HCT116 (cell line): Measurements from ENCODE around the gene MAP3K6. TPM values are rescaled to one million over a fixed set of nuclear protein-coding genes. Genes with fewer than 3 reads are reported as not detected.

Source experiments
- ATAC-seq: fragments of 200-7000 bp; cut with Tn5 transposase; 2 replicates; pipeline ENCODE4 v1.9.1; 2020; ENCODE audit warnings: mild to moderate bottlenecking, moderate library complexity
- BruUV-seq: library from RNA; stranded (reverse); fragments of 400-500 nt; replicated peaks from 2 replicates; lab custom pipeline; 2021; lab: Mats Ljungman, UMichigan
- CTCF ChIA-PET: fragments of 300-600 bp; sonication (Branson Sonifier 250); formaldehyde crosslinking; loops from one replicate; lab custom pipeline; 2021; ENCODE audit warnings: antibody characterized with exemption; lab: Charles Lee
- POLR2A ChIA-PET: fragments of 300-600, 350-600 bp; sonication (Branson Sonifier 250); formaldehyde crosslinking; loops from one replicate; lab custom pipeline; 2021; ENCODE audit warnings: antibody characterized with exemption; lab: Charles Lee
- RAD21 ChIA-PET, 2 experiments: fragments of 300-600 bp; sonication (Branson Sonifier 250); formaldehyde crosslinking; loops; one replicate each; lab custom pipeline; 2023; ENCODE audit warnings: low total read pairs in 2 of 2; ENCODE audit not compliant: uncharacterized antibody in 2 of 2, unreplicated experiment in 2 of 2, low non-redundant PET in 1 of 2; lab: Charles Lee
- DNase-seq: peaks from one replicate; pipeline ENCODE4 v3.0.0-alpha.2; 2010; ENCODE audit warnings: low read depth, low spot score
- H2AFZ ChIP-seq: fragments of 200-600 bp; shearing (Covaris generic), sonication (generic); 2 replicates; pipeline ENCODE4 v1.6.1; 2017; ENCODE audit warnings: low read depth, mixed run types, mixed read lengths, antibody characterized with exemption, low read length; ENCODE audit not compliant: poor library complexity, severe bottlenecking
- H3K27ac ChIP-seq: 2 replicates; pipeline ENCODE4 v1.5.1; 2012; ENCODE audit warnings: low read depth, low read length
- H3K27me3 ChIP-seq: fragments of 200-600 bp; sonication (generic); 2 replicates; pipeline ENCODE4 v1.6.1; 2016; ENCODE audit warnings: mixed run types, low read length, mixed read lengths; ENCODE audit not compliant: insufficient read depth
- H3K36me3 ChIP-seq, 2 experiments: fragments of 200-500 bp in 1 of 2; fragments of 200-600 bp in 1 of 2; sonication (Bioruptor generic) in 1 of 2; sonication (generic) in 1 of 2; 2 replicates each; pipeline versions ENCODE4 v1.5.1 to v1.6.1; 2014 to 2016; ENCODE audit warnings: low read length in 2 of 2, inconsistent platforms in 1 of 2, mixed read lengths in 1 of 2, mixed run types in 1 of 2; ENCODE audit not compliant: insufficient read depth in 2 of 2, control insufficient read depth in 1 of 2
- H3K4me1 ChIP-seq, 2 experiments: fragments of 200-600 bp in 1 of 2; sonication (generic) in 1 of 2; 2 replicates each; pipeline versions ENCODE4 v1.5.1 to v1.6.1; 2012 to 2017; ENCODE audit warnings: low read length in 2 of 2, inconsistent platforms in 1 of 2, mild to moderate bottlenecking in 1 of 2, mixed read lengths in 1 of 2, mixed run types in 1 of 2, moderate library complexity in 1 of 2; ENCODE audit not compliant: insufficient read depth in 2 of 2, control insufficient read depth in 1 of 2
- H3K4me2 ChIP-seq: fragments of 200-600 bp; sonication (generic); 2 replicates; pipeline ENCODE4 v1.6.1; 2017; ENCODE audit warnings: mixed run types, low read length, mixed read lengths
- H3K4me3 ChIP-seq, 2 experiments: fragments of 200-600 bp in 1 of 2; sonication (generic) in 1 of 2; replicated peaks in 1 of 2; 2 replicates each; pipeline ENCODE4 v1.5.1; 2011 to 2016; ENCODE audit warnings: low read length in 2 of 2, control low read depth in 1 of 2, low read depth in 1 of 2, mild to moderate bottlenecking in 1 of 2, mixed read lengths in 1 of 2, mixed run types in 1 of 2
- H3K79me2 ChIP-seq: fragments of 200-600 bp; sonication (generic); 2 replicates; pipeline ENCODE4 v1.6.1; 2017; ENCODE audit warnings: mild to moderate bottlenecking, mixed run types, low read length, moderate library complexity, mixed read lengths; ENCODE audit not compliant: insufficient read depth
- H3K9ac ChIP-seq: fragments of 200-600 bp; sonication (generic); 2 replicates; pipeline ENCODE4 v1.6.1; 2016; ENCODE audit warnings: low read length, mixed read lengths
- H3K9me2 ChIP-seq: fragments of 200-600 bp; sonication (generic), shearing (Covaris generic); 2 replicates; pipeline ENCODE4 v1.6.1; 2017; ENCODE audit warnings: mixed run types, mild to moderate bottlenecking, moderate library complexity; ENCODE audit not compliant: insufficient read depth
- H3K9me3 ChIP-seq, 2 experiments: fragments of 200-500 bp in 1 of 2; fragments of 200-600 bp in 1 of 2; sonication (Bioruptor generic) in 1 of 2; sonication (generic) in 1 of 2; 2 replicates each; pipeline ENCODE4 v1.6.1; 2014 to 2017; ENCODE audit warnings: low read length in 2 of 2, mixed read lengths in 2 of 2, inconsistent platforms in 1 of 2, low read depth in 1 of 2, mild to moderate bottlenecking in 1 of 2, mixed run types in 1 of 2, moderate library complexity in 1 of 2; ENCODE audit not compliant: control insufficient read depth in 1 of 2, insufficient read depth in 1 of 2
- H4K20me1 ChIP-seq: fragments of 200-600 bp; sonication (generic), shearing (Covaris generic); 2 replicates; pipeline ENCODE4 v1.6.1; 2017; ENCODE audit warnings: mixed run types, mild to moderate bottlenecking, moderate library complexity; ENCODE audit not compliant: insufficient read depth
- CBX3 ChIP-seq: IDR thresholded peaks from 2 replicates; pipeline ENCODE4 v1.6.1; 2012; ENCODE audit warnings: low read depth
- CEBPB ChIP-seq: IDR thresholded peaks from 2 replicates; pipeline ENCODE4 v1.6.1; 2012; ENCODE audit warnings: low read depth
- EGR1 ChIP-seq: IDR thresholded peaks from 2 replicates; pipeline ENCODE4 v1.6.1; 2012; ENCODE audit warnings: low read depth
- ELF1 ChIP-seq: IDR thresholded peaks from 2 replicates; pipeline ENCODE4 v1.6.1; 2012; ENCODE audit warnings: low read depth, borderline replicate concordance
- EZH2 ChIP-seq: fragments of 200-600 bp; sonication (generic); IDR thresholded peaks from 2 replicates; pipeline ENCODE4 v1.6.1; 2017; ENCODE audit warnings: antibody characterized with exemption, mixed run types
- FOSL1 ChIP-seq: IDR thresholded peaks from 2 replicates; pipeline ENCODE4 v1.6.1; 2012; ENCODE audit warnings: low read depth
- JUND ChIP-seq: IDR thresholded peaks from 2 replicates; pipeline ENCODE4 v1.6.1; 2012
- POLR2A ChIP-seq: IDR thresholded peaks from 2 replicates; pipeline ENCODE4 v1.7.0; 2011; ENCODE audit warnings: borderline replicate concordance; ENCODE audit not compliant: insufficient read depth, insufficient read length; ENCODE audit errors: extremely low read depth
- RAD21 ChIP-seq: IDR thresholded peaks from 2 replicates; pipeline ENCODE4 v1.6.1; 2012; ENCODE audit warnings: low read depth, mild to moderate bottlenecking
- SIN3A ChIP-seq: IDR thresholded peaks from 2 replicates; pipeline ENCODE4 v1.6.1; 2012; ENCODE audit warnings: low read depth
- SP1 ChIP-seq: IDR thresholded peaks from 2 replicates; pipeline ENCODE4 v1.6.1; 2012; ENCODE audit warnings: low read depth
- SRF ChIP-seq: IDR thresholded peaks from 2 replicates; pipeline ENCODE4 v1.6.1; 2012; ENCODE audit warnings: low read depth
- TCF7L2 ChIP-seq: IDR thresholded peaks from 2 replicates; pipeline ENCODE4 v1.7.0; 2011; ENCODE audit warnings: borderline replicate concordance, inconsistent platforms; ENCODE audit not compliant: insufficient read depth, insufficient read length; ENCODE audit errors: extremely low read depth
- YY1 ChIP-seq: IDR thresholded peaks from 2 replicates; pipeline ENCODE4 v1.6.1; 2011; ENCODE audit warnings: low read length, low read depth, moderate library complexity, mild to moderate bottlenecking; ENCODE audit not compliant: insufficient replicate concordance; ENCODE audit errors: extremely low read depth
- ZFX ChIP-seq: fragments of 450-650 bp; IDR thresholded peaks from 2 replicates; pipeline ENCODE4 v1.6.1; 2017
- intact Hi-C: fragments of 100-400 bp; cut with micrococcal nuclease; formaldehyde crosslinking; loops from 2 replicates; pipeline ENCODE4 v1.10.0; 2022
- total RNA-seq: library from RNA; stranded (reverse); gene quantifications from one replicate; pipeline ENCODE4 v1.2.1, GENCODE V29; 2021; ENCODE audit not compliant: unreplicated experiment
- TF ChIP-seq, protein P1 (sequence below): IDR thresholded peaks from 2 replicates; pipeline ENCODE4 v1.6.1; 2011; ENCODE audit warnings: mild to moderate bottlenecking, low read length, moderate library complexity; ENCODE audit not compliant: insufficient replicate concordance; ENCODE audit errors: extremely low read depth
- TF ChIP-seq, protein P2 (sequence below): IDR thresholded peaks from 2 replicates; pipeline ENCODE4 v1.6.1; 2012
- TF ChIP-seq, protein P3 (sequence below), 3 experiments: fragments of 200-600 bp in 1 of 3; sonication (generic) in 1 of 3; IDR thresholded peaks in 2 of 3; conservative IDR thresholded peaks in 1 of 3; 2 replicates each; pipeline ENCODE4 v1.5.1; 2012 to 2017; ENCODE audit warnings: low read depth in 2 of 3, low read length in 2 of 3, antibody characterized with exemption in 1 of 3, borderline replicate concordance in 1 of 3, control low read depth in 1 of 3, mild to moderate bottlenecking in 1 of 3, mixed read lengths in 1 of 3, mixed run types in 1 of 3, moderate library complexity in 1 of 3; ENCODE audit not compliant: insufficient read depth in 1 of 3

MAP3K6 gene
- total RNA-seq, 1 experiment from 2014 or later, result 30.2 TPM

DNA sequence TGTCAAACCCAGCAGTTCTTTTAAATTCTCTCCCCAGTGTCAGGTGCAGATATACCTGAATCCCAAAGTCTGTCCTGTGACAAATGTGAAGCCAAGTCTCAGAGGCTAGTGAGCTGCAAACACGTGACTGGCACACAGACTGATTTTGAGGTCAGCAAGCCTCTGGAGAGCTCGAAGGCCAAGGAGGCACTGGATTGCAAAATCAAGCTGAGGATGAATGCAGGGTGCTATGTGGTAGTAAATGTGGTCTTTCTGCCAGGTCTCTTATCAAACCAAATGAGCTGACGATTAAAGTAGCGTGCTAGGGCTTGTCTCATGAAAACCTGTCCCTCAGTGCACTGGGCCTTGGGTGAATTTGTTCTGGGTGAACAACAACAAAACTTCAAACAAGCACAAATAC lies 46.2 kb upstream of the MAP3K6 start:
- no peaks in the 10 kb centered on the region for H3K9me3 ChIP-seq
- H3K4me2 ChIP-seq, result no peak overlapping the region
- H4K20me1 ChIP-seq, result no peaks in the 10 kb centered on the region
- H3K9ac ChIP-seq, result no peak overlapping the region
- CTCF ChIA-PET, result no interaction called here
- no peaks in the 10 kb centered on the region for H3K9me2 ChIP-seq
- no peak overlapping the region for H3K27ac ChIP-seq
- no TSS peak for BruUV-seq
- POLR2A ChIA-PET, result no interaction called here
- RAD21 ChIA-PET, result no interaction called here
- H3K36me3 ChIP-seq, result peaks cover 61 to 70% of the 10 kb centered on the region in 2 experiments
- no peaks in the 10 kb centered on the region for H3K79me2 ChIP-seq
- no peak overlapping the region for H3K4me3 ChIP-seq
- no peak for ATAC-seq
- TF ChIP-seq CBX3 (no peak), ELF1 (no peak), JUND (no peak), SP1 (no peak), TCF7L2 (no peak), RAD21 (no peak), POLR2A (no peak), FOSL1 (no peak), SIN3A (no peak), ZFX (no peak), EGR1 (no peak), YY1 (no peak), EZH2 (no peak), CEBPB (no peak), SRF (no peak)
- TF ChIP-seq, protein P1, sequence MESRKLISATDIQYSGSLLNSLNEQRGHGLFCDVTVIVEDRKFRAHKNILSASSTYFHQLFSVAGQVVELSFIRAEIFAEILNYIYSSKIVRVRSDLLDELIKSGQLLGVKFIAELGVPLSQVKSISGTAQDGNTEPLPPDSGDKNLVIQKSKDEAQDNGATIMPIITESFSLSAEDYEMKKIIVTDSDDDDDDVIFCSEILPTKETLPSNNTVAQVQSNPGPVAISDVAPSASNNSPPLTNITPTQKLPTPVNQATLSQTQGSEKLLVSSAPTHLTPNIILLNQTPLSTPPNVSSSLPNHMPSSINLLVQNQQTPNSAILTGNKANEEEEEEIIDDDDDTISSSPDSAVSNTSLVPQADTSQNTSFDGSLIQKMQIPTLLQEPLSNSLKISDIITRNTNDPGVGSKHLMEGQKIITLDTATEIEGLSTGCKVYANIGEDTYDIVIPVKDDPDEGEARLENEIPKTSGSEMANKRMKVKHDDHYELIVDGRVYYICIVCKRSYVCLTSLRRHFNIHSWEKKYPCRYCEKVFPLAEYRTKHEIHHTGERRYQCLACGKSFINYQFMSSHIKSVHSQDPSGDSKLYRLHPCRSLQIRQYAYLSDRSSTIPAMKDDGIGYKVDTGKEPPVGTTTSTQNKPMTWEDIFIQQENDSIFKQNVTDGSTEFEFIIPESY, result no peak
- TF ChIP-seq, protein P2, sequence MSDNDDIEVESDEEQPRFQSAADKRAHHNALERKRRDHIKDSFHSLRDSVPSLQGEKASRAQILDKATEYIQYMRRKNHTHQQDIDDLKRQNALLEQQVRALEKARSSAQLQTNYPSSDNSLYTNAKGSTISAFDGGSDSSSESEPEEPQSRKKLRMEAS, result no peak
- TF ChIP-seq, protein P3, sequence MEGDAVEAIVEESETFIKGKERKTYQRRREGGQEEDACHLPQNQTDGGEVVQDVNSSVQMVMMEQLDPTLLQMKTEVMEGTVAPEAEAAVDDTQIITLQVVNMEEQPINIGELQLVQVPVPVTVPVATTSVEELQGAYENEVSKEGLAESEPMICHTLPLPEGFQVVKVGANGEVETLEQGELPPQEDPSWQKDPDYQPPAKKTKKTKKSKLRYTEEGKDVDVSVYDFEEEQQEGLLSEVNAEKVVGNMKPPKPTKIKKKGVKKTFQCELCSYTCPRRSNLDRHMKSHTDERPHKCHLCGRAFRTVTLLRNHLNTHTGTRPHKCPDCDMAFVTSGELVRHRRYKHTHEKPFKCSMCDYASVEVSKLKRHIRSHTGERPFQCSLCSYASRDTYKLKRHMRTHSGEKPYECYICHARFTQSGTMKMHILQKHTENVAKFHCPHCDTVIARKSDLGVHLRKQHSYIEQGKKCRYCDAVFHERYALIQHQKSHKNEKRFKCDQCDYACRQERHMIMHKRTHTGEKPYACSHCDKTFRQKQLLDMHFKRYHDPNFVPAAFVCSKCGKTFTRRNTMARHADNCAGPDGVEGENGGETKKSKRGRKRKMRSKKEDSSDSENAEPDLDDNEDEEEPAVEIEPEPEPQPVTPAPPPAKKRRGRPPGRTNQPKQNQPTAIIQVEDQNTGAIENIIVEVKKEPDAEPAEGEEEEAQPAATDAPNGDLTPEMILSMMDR (IDR thresholded peaks at IDR 0.05 in 2 of 3, conservative IDR thresholded peaks at IDR 0.05 in 1 of 3; ENCODE audit: borderline replicate concordance in 1 of 3, insufficient read depth in 1 of 3, low read depth in 2 of 3, low read length in 2 of 3), result no peak
- intact Hi-C loops, result no loop called here
- no peak overlapping the region for H2AFZ ChIP-seq
- DNase-seq, result no peak
- H3K27me3 ChIP-seq, result no peaks in the 10 kb centered on the region
- H3K4me1 ChIP-seq, result no peaks in the 10 kb centered on the region
